Ishikawa (cell line): ENCODE results near the gene CD36.

Source experiments
- CEBPB ChIP-seq: IDR thresholded peaks from 2 replicates; pipeline ENCODE4 v1.6.1; 2012
- CREB1 ChIP-seq: IDR thresholded peaks from 2 replicates; pipeline ENCODE4 v1.6.1; 2012; ENCODE audit warnings: low read depth
- EGR1 ChIP-seq: IDR thresholded peaks from 2 replicates; pipeline ENCODE4 v1.6.1; 2012
- EP300 ChIP-seq: IDR thresholded peaks from 2 replicates; pipeline ENCODE4 v1.6.1; 2012; ENCODE audit warnings: borderline replicate concordance
- FOXM1 ChIP-seq: IDR thresholded peaks from 2 replicates; pipeline ENCODE4 v1.6.1; 2012; ENCODE audit warnings: low read depth, borderline replicate concordance
- NFIC ChIP-seq: IDR thresholded peaks from 2 replicates; pipeline ENCODE4 v1.6.1; 2012
- RAD21 ChIP-seq: IDR thresholded peaks from 2 replicates; pipeline ENCODE4 v1.6.1; 2012; ENCODE audit warnings: low read depth
- TAF1 ChIP-seq: IDR thresholded peaks from 2 replicates; pipeline ENCODE4 v1.6.1; 2012; ENCODE audit warnings: low read depth, mild to moderate bottlenecking
- TCF12 ChIP-seq: IDR thresholded peaks from 2 replicates; pipeline ENCODE4 v1.6.1; 2012; ENCODE audit warnings: low read depth
- TEAD4 ChIP-seq: IDR thresholded peaks from 2 replicates; pipeline ENCODE4 v1.6.1; 2012
- YY1 ChIP-seq: IDR thresholded peaks from 2 replicates; pipeline ENCODE4 v1.6.1; 2012; ENCODE audit warnings: low read depth
- ZBTB7A ChIP-seq: IDR thresholded peaks from 2 replicates; pipeline ENCODE4 v1.6.1; 2012; ENCODE audit warnings: low read depth
- TF ChIP-seq, protein P1 (sequence below): IDR thresholded peaks from 2 replicates; pipeline ENCODE4 v1.6.1; 2012
- TF ChIP-seq, protein P2 (sequence below): IDR thresholded peaks from 2 replicates; pipeline ENCODE4 v1.6.1; 2012
- TF ChIP-seq, protein P3 (sequence below): IDR thresholded peaks from 2 replicates; pipeline ENCODE4 v1.6.1; 2012; ENCODE audit warnings: low read depth, mild to moderate bottlenecking

The CD36 gene

DNA sequence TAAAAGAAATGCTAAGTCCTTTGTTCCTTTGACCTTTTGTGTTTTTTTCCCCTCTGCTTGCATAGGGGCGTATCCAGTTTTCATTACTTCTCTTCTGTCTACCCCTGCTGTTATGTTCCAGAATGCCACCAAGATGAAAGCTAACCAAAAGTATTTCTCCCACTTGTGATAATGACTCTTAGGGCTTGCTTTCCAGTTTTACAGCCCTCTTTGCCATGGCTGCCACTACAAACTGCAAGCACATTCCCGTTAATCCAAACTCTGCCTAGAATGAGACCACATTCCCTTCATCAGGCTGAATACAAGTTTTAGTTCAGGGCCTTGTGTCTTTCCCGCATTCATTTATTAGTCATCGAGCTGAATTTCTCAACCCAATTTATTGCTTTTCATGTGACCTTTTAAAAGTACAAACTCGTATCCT lies 23.6 kb upstream of the CD36 start:
- TF ChIP-seq EP300 (no peak), TAF1 (no peak), CEBPB (no peak), ZBTB7A (no peak), TCF12 (no peak), FOXM1 (no peak), CREB1 (no peak), YY1 (no peak), RAD21 (no peak)
- TF ChIP-seq, protein P1, sequence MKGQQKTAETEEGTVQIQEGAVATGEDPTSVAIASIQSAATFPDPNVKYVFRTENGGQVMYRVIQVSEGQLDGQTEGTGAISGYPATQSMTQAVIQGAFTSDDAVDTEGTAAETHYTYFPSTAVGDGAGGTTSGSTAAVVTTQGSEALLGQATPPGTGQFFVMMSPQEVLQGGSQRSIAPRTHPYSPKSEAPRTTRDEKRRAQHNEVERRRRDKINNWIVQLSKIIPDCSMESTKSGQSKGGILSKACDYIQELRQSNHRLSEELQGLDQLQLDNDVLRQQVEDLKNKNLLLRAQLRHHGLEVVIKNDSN, result no peak

DNA sequence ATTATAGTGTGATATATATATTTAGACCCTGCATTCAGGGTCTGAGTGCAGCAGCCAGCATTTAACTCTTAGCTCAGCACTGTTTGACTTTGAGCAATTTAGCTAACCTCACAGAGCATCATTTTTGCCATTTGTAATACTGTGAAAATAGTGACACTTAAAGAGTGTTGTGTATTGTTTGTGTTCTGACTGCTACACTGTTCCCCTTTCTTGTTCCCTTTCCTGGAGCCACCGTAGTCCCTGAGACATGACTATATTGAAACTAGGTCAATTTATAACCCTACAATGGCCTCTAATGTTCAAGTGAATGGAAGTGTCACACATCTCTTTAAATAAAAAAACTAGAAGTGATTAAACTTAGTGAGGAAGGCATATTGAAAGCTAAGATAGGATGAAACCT lies 20.3 kb upstream of the CD36 start:
- TF ChIP-seq, protein P2, sequence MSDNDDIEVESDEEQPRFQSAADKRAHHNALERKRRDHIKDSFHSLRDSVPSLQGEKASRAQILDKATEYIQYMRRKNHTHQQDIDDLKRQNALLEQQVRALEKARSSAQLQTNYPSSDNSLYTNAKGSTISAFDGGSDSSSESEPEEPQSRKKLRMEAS, result no peak
- TF ChIP-seq CEBPB (no peak), TEAD4 (no peak), TCF12 (no peak), YY1 (no peak), NFIC (no peak), EP300 (no peak), CREB1 (no peak), TAF1 (no peak), RAD21 (no peak), EGR1 (no peak)
- TF ChIP-seq, protein P1, result no peak

DNA sequence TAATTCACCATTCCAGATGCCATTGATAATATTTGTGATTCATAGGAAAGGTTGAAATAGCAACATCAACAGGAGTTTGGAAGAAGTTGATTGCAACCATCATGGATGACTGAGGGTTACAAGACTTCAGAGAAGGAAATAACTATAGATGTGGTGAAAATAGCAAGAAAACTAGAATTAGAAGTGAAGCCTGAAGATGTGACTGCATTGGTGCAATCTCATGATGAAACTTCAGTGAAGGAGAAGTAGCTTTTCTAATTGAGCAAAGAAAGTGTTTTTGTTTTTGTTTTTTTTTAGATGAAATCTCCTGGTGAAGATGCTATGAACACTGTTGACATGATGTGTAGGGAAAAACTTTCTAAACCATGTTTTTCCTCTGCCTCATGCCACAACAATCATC lies 18.7 kb upstream of the CD36 start:
- TF ChIP-seq YY1 (no peak), FOXM1 (no peak), EGR1 (no peak), TEAD4 (no peak), TCF12 (no peak), CREB1 (no peak), CEBPB (no peak), RAD21 (no peak), NFIC (no peak), TAF1 (no peak), ZBTB7A (no peak), EP300 (no peak)
- TF ChIP-seq, protein P3, sequence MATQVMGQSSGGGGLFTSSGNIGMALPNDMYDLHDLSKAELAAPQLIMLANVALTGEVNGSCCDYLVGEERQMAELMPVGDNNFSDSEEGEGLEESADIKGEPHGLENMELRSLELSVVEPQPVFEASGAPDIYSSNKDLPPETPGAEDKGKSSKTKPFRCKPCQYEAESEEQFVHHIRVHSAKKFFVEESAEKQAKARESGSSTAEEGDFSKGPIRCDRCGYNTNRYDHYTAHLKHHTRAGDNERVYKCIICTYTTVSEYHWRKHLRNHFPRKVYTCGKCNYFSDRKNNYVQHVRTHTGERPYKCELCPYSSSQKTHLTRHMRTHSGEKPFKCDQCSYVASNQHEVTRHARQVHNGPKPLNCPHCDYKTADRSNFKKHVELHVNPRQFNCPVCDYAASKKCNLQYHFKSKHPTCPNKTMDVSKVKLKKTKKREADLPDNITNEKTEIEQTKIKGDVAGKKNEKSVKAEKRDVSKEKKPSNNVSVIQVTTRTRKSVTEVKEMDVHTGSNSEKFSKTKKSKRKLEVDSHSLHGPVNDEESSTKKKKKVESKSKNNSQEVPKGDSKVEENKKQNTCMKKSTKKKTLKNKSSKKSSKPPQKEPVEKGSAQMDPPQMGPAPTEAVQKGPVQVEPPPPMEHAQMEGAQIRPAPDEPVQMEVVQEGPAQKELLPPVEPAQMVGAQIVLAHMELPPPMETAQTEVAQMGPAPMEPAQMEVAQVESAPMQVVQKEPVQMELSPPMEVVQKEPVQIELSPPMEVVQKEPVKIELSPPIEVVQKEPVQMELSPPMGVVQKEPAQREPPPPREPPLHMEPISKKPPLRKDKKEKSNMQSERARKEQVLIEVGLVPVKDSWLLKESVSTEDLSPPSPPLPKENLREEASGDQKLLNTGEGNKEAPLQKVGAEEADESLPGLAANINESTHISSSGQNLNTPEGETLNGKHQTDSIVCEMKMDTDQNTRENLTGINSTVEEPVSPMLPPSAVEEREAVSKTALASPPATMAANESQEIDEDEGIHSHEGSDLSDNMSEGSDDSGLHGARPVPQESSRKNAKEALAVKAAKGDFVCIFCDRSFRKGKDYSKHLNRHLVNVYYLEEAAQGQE, result no peak
- TF ChIP-seq, protein P2, result no peak
- TF ChIP-seq, protein P1, result no peak

DNA sequence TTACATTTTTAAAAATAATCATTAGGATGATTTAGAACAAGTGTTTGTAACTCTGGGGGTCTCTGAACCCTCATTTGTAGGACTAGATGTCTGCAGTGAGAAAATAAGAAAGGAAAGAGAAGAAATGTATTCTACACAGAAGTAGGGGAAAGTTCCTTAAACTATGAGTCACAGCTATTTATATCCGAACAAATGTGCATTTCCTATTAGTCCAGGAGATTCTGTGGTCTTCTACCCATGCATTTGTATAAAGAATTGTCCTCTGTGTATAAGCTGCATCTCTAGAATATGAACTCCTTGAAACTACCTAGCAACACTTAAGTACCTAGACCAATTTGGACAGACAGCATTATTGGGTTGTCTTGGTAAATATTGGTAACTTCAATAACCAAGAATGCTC lies 15.9 kb upstream of the CD36 start:
- TF ChIP-seq, protein P3, result no peak
- no peak for TF ChIP-seq YY1
- TF ChIP-seq FOXM1, result no peak
- no peak for TF ChIP-seq ZBTB7A
- TF ChIP-seq TAF1, result no peak
- TF ChIP-seq CEBPB, result no peak
- TF ChIP-seq, protein P1, result no peak
- no peak for TF ChIP-seq TCF12
- TF ChIP-seq EP300, result no peak
- TF ChIP-seq RAD21, result no peak
- TF ChIP-seq TEAD4, result no peak
- no peak for TF ChIP-seq NFIC
- TF ChIP-seq, protein P2, result no peak
- no peak for TF ChIP-seq CREB1
- TF ChIP-seq EGR1, result no peak
